Testis (tissue), 3 donors: Measurements from ENCODE around the gene MMP24. TPM values are rescaled to one million over a fixed set of nuclear protein-coding genes. Genes with fewer than 3 reads are reported as not detected.

Source experiments
- DNase-seq: peaks from one replicate; pipeline ENCODE4 v3.0.0-alpha.2; 2019
- H3K27ac ChIP-seq, 2 donors: fragments of 200-600 bp; sonication (generic); one replicate each; pipeline ENCODE4 v1.5.1; 2019
- H3K27me3 ChIP-seq: fragments of 200-600 bp; sonication (generic); one replicate; pipeline ENCODE4 v1.5.1; 2019
- H3K36me3 ChIP-seq: fragments of 200-600 bp; sonication (generic); one replicate; pipeline ENCODE4 v1.5.1; 2017; ENCODE audit warnings: low read depth; ENCODE audit errors: missing control alignments
- H3K4me1 ChIP-seq: fragments of 200-600 bp; sonication (generic); one replicate; pipeline ENCODE4 v1.5.1; 2019
- H3K4me3 ChIP-seq, 2 donors: fragments of 200-600 bp; sonication (generic); one replicate each; pipeline ENCODE4 v1.5.1; 2017 to 2019
- H3K9me3 ChIP-seq: fragments of 200-600 bp; sonication (generic); one replicate; pipeline ENCODE4 v1.5.1; 2017
- POLR2A ChIP-seq: fragments of 450-650 bp; IDR thresholded peaks from one replicate; pipeline ENCODE4 v1.6.1; 2017; ENCODE audit warnings: antibody characterized with exemption, mild to moderate bottlenecking, moderate library complexity
- WGBS, 2 donors: methylation state at CpG; one replicate each; pipeline ENCODE4 v1.1.5; 2018; 5-methylcytosine and 5-hydroxymethylcytosine counted together
- intact Hi-C: fragments of 100-400 bp; cut with DNase I; formaldehyde crosslinking; loops from one replicate; pipeline ENCODE4 v1.15.1; 2023; ENCODE audit warnings: low total_unique reads
- polyA plus RNA-seq: library from polyadenylated mRNA; stranded (reverse); fragments of 350-450 nt; fragmentation: Illumina TruSeq; extraction: RNeasy Lipid Tissue Mini Kit (QIAGEN cat#74804); gene quantifications from one replicate; pipeline ENCODE4 v1.2.3, GENCODE V29; 2014; ENCODE audit warnings: low read depth, low replicate concordance; ENCODE audit not compliant: insufficient read depth
- total RNA-seq, 2 donors: library from RNA; depleted of rRNA; stranded (reverse); fragments of >200 nt; gene quantifications; one replicate each; pipeline ENCODE4 v1.2.3, GENCODE V29; 2016
- TF ChIP-seq, protein P1 (sequence below), 3 experiments: fragments of 450-650 bp in 2 of 3; fragments of 200-600 bp in 1 of 3; sonication (generic) in 1 of 3; IDR thresholded peaks; one replicate each; pipeline ENCODE4 v1.5.1; 2016 to 2019; ENCODE audit warnings: antibody characterized with exemption in 3 of 3, mild to moderate bottlenecking in 2 of 3, moderate library complexity in 1 of 3

The MMP24 gene
- total and polyA plus RNA-seq, 3 donors from 2014 or later: 1.1 to 2.2 (median 1.1) TPM

DNA sequence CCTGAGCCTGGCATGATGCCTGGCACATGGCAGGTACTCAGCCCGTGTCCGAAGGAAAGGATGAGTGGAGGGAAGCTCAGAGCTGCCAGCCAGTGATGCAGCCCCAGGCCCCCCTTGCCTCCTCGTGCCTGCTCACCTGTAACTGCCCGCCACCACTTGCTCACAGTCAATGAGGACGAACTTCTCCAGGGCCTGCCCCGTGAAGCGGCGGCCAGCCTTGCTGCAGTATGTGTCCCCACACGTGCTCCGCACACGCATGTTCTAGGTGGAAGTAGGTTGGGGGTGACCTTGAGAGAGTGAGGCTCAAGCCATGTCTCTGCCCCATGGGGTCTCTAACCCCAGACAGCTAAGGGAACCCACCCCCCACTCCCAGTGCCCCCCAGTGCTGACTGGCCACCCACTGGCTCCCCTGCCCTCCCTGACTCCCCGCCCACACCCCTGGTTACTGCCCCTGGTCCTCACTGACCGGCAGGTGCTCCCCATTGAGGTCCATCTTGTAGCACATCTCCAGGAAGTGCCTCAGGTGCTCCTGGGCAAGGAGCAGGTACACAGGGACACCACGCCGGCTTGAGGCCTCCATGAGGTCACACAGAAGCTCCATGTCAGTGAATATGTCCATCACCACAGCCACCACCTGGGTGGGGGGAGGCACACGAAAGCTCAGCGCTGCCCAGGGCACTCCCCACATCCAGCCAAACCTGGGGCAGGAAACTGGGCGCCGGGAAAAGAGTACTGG is 62.0 kb downstream of the MMP24 start:
- Histone ChIP-seq H3K27me3 (no peaks in the 10 kb centered on the region), H3K4me1 (peaks cover 4% of the 10 kb centered on the region), H3K36me3 (no peaks in the 10 kb centered on the region), H3K27ac (no peak overlapping the region), H3K4me3 (no peak overlapping the region), H3K9me3 (no peaks in the 10 kb centered on the region)
- TF ChIP-seq, protein P1, sequence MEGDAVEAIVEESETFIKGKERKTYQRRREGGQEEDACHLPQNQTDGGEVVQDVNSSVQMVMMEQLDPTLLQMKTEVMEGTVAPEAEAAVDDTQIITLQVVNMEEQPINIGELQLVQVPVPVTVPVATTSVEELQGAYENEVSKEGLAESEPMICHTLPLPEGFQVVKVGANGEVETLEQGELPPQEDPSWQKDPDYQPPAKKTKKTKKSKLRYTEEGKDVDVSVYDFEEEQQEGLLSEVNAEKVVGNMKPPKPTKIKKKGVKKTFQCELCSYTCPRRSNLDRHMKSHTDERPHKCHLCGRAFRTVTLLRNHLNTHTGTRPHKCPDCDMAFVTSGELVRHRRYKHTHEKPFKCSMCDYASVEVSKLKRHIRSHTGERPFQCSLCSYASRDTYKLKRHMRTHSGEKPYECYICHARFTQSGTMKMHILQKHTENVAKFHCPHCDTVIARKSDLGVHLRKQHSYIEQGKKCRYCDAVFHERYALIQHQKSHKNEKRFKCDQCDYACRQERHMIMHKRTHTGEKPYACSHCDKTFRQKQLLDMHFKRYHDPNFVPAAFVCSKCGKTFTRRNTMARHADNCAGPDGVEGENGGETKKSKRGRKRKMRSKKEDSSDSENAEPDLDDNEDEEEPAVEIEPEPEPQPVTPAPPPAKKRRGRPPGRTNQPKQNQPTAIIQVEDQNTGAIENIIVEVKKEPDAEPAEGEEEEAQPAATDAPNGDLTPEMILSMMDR (IDR thresholded peaks at IDR 0.05): no peak
- no peak for TF ChIP-seq POLR2A
- intact Hi-C loops: no loop called here
- 88 to 89% methylated on average over 9 to 19 of the region's 19 CpGs for WGBS, 2 donors
- no peak for DNase-seq

DNA sequence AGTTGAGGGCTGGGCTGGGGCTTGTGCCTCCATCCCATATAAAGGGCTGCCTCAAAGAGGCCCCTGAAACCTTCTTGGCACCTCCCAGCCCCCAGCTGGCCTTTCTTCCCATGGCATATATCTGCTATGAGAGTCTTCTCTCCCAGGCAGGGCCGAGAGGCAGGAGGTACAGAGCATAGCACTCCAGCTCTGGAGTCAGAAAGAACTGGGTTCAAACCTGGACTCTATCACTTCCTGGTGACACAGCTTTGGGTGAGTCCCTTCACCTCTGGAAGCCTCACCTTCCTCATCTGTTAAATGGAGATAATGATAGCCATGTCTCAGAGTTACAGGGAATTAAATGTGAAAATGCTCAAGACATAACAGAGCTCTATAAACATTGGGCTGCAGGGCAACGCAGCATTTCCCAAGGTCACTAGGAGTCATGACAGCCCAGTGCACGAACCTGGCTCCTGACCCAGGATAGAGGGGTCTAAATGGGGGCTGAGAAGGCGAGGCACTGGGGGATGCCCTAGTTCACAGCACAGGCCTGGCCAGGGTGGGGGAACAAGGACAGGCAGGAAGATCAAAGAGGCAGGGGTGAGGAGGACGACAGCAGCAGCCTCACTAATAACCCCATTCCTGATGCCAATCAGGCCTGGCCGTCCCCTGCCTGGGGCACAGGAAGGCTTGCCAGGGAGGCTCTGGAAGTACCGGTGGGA is 63.8 kb downstream of the MMP24 start:
- intact Hi-C loops: no loop called here
- Histone ChIP-seq H3K4me1 (no peaks in the 10 kb centered on the region), H3K4me3 (no peak overlapping the region), H3K27ac (no peak overlapping the region), H3K36me3 (no peaks in the 10 kb centered on the region), H3K9me3 (no peaks in the 10 kb centered on the region), H3K27me3 (no peaks in the 10 kb centered on the region)
- no peak for TF ChIP-seq POLR2A
- TF ChIP-seq, protein P1 (IDR thresholded peaks at IDR 0.05): no peak
- 67 to 70% methylated on average over 7 of the region's 7 CpGs for WGBS, 2 donors
- no peak for DNase-seq

DNA sequence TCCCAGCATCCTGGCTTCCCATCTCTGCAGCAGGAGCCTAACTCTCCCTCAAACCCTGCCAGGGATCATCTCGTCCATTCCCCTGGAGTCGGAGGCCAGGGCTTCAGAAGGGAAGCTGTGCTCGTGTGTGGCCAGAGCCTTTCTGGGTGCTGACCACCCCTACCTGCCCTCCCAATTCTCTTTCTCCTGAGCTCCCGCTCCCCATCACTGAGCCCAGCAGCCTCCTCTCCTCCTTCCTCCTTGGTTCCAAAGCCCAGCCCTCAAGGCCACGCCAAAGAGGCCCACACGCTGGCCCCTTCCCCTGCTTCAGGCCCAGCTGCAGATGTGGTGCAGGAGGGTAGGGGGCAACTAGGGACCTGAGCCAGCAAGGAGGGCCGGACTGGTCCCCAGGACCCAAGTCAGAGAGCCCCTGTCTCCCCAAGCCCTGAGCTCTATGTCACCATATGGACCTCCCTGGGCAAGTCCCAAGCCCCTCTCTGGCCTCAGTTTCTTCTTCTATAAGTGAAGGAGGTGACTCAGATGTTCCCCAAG is 64.5 kb downstream of the MMP24 start:
- H3K27me3 ChIP-seq: no peaks in the 10 kb centered on the region
- no peaks in the 10 kb centered on the region for H3K36me3 ChIP-seq
- no peaks in the 10 kb centered on the region for H3K9me3 ChIP-seq
- intact Hi-C loops: no loop called here
- H3K4me3 ChIP-seq: no peak overlapping the region
- WGBS, 2 donors: 77 to 79% methylated on average over 7 of the region's 7 CpGs
- no peak for DNase-seq
- no peak overlapping the region for H3K27ac ChIP-seq
- TF ChIP-seq, protein P1 (IDR thresholded peaks at IDR 0.05): no peak
- no peak for TF ChIP-seq POLR2A
- H3K4me1 ChIP-seq: no peaks in the 10 kb centered on the region

DNA sequence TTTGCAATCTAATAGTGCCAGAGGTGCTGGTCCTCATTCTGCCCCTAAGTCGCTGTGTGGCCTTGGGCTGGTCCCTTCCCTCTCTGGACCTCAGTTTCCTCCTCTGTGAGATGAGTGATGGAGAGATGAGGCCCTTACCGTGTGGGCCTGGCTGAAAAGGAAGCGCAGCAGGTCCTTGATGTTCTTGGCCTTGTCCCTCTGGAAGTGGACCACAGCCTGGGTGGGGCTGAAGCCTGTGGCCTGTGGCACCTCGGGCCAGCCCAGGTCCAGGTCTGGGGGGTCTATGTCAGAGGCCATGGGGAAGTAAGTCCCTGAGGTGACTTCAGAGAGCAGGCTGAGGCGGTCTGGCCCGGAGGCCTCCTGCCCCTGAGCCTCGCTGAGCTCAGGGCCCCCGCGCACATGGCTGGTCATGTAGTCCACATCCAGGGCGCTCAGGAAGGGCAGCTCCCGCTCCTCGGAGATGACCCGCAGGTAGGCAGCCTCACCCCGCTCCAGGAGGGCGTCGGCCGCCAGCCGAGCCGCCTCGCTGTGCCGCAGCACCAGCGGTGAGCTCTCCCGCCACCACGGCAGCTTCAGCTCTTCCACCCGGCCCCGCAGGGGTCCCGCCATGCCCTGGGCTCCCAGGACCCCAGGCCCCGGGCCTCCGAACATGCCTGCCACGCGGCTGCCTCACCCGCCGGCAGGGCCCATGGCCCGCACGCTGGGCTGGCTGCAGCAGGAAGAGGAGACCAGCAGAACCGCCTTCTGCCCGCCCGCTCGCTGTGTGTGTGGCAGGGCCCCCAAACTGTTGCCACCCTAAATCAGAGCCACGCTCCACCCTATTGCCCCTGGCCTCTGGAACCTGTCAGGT is 65.4 kb downstream of the MMP24 start, which contains the start of gene FAM83C:
TSS of gene FAM83C (minus strand) at position 772 of the 850 bp plus-strand sequence. CDS start at position 651, 121 bp downstream.
- TF ChIP-seq, protein P1 (IDR thresholded peaks at IDR 0.05): no peak
- no peak for TF ChIP-seq POLR2A
- H3K4me3 ChIP-seq: no peak within 1 kb of the TSS
- H3K36me3 ChIP-seq: no peaks in the 10 kb centered on the region
- 75 to 85% methylated on average over 14 to 31 of the region's 40 CpGs for WGBS, 2 donors
- H3K27me3 ChIP-seq: no peaks in the 10 kb centered on the region
- H3K9me3 ChIP-seq: no peaks in the 10 kb centered on the region
- no peaks in the 10 kb centered on the region for H3K4me1 ChIP-seq
- no peak within 1 kb of the TSS for H3K27ac ChIP-seq
- no peak for DNase-seq
- intact Hi-C loops: no loop called here
